Endothelial cell of umbilical vein (primary cell): ENCODE data around the gene BCL2L2.

Experiments
- CTCF ChIP-seq, 2 donors: IDR thresholded peaks; 1 replicate in 1 of 2; 2 replicates in 1 of 2; pipeline ENCODE4 v1.5.1; 2011; ENCODE audit warnings: low read length in 2 of 2, mild to moderate bottlenecking in 2 of 2, moderate library complexity in 2 of 2, control low read depth in 1 of 2, inconsistent platforms in 1 of 2, low read depth in 1 of 2; ENCODE audit not compliant: insufficient read depth in 1 of 2; ENCODE audit errors: extremely low read depth in 1 of 2
- EZH2 ChIP-seq: IDR thresholded peaks from 2 replicates; pipeline ENCODE4 v1.6.1; 2012; ENCODE audit warnings: borderline replicate concordance, low read depth, mild to moderate bottlenecking, moderate library complexity, low read length, inconsistent platforms; ENCODE audit not compliant: severe bottlenecking
- FOS ChIP-seq: IDR thresholded peaks from 2 replicates; pipeline ENCODE4 v1.6.1; 2011; ENCODE audit warnings: mild to moderate bottlenecking, low read length, moderate library complexity, borderline replicate concordance; ENCODE audit not compliant: insufficient read depth
- JUN ChIP-seq: IDR thresholded peaks from 2 replicates; pipeline ENCODE4 v1.6.1; 2011; ENCODE audit warnings: borderline replicate concordance, low read depth; ENCODE audit not compliant: insufficient read length, insufficient read depth
- MAX ChIP-seq: IDR thresholded peaks from 2 replicates; pipeline ENCODE4 v1.6.1; 2011; ENCODE audit not compliant: insufficient read depth, insufficient read length
- POLR2A ChIP-seq: IDR thresholded peaks from 2 replicates; pipeline ENCODE4 v1.6.1; 2012; ENCODE audit warnings: low read depth, mild to moderate bottlenecking, control low read depth, low read length
- POLR2AphosphoS5 ChIP-seq: IDR thresholded peaks from 2 replicates; pipeline ENCODE4 v1.6.1; 2012; ENCODE audit warnings: low read depth, mild to moderate bottlenecking, control low read depth, low read length, moderate library complexity; ENCODE audit not compliant: insufficient read depth

GRCh38 chr14:23310546-23310945 lies 3.9 kb downstream of the BCL2L2 start:
- no peak for TF ChIP-seq POLR2AphosphoS5
- no peak for TF ChIP-seq CTCF (IDR thresholded peaks at IDR 0.05; ENCODE audit: extremely low read depth in 1 of 2, insufficient read depth in 1 of 2, low read depth in 1 of 2, low read length in 2 of 2)
- TF ChIP-seq POLR2A, result no peak
- no peak for TF ChIP-seq JUN
- no peak for TF ChIP-seq EZH2
- TF ChIP-seq MAX, result no peak
- no peak for TF ChIP-seq FOS
